C4-2B (cell line): ENCODE results near the gene NEDD4L.

ENCODE experiments used
- H3K27ac ChIP-seq: fragments of 450-650 bp; 2 replicates; pipeline ENCODE4 v1.5.1; 2017
- ZFX ChIP-seq: fragments of 450-650 bp; IDR thresholded peaks from 2 replicates; pipeline ENCODE4 v1.6.1; 2017
- TF ChIP-seq, protein P1 (sequence below): fragments of 450-650 bp; conservative IDR thresholded peaks from 2 replicates; pipeline ENCODE4 v1.5.1; 2017; ENCODE audit warnings: mild to moderate bottlenecking

NEDD4L gene

GRCh38 chr18:58359218-58359617 is 315.2 kb downstream of the NEDD4L start:
- H3K27ac ChIP-seq, result peak overlapping the region; percentile 57
- no peak for TF ChIP-seq ZFX
- TF ChIP-seq, protein P1, sequence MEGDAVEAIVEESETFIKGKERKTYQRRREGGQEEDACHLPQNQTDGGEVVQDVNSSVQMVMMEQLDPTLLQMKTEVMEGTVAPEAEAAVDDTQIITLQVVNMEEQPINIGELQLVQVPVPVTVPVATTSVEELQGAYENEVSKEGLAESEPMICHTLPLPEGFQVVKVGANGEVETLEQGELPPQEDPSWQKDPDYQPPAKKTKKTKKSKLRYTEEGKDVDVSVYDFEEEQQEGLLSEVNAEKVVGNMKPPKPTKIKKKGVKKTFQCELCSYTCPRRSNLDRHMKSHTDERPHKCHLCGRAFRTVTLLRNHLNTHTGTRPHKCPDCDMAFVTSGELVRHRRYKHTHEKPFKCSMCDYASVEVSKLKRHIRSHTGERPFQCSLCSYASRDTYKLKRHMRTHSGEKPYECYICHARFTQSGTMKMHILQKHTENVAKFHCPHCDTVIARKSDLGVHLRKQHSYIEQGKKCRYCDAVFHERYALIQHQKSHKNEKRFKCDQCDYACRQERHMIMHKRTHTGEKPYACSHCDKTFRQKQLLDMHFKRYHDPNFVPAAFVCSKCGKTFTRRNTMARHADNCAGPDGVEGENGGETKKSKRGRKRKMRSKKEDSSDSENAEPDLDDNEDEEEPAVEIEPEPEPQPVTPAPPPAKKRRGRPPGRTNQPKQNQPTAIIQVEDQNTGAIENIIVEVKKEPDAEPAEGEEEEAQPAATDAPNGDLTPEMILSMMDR, result no peak

DNA sequence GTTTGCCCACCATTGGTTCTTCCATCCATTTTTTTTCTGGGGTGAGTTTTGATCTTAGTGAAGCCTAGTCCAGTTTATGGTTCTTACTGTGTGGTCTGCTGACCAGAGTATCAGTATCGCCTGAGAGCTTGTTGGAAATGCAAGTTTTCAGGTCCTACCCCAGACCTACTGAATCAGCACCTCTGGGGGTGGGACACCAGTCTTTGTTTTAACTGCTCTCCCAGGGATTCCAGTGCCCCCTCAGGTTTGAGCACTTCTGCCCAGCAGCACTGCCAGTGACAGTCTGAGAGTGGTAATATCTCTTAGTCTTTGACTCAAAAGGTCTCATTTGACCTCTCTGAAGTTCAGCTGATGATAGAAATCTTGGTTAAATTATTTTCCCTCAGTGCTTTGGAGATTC is 315.6 kb downstream of the NEDD4L start:
- TF ChIP-seq, protein P1, result no peak
- no peak for TF ChIP-seq ZFX
- peak overlapping the region; percentile 57 for H3K27ac ChIP-seq

DNA sequence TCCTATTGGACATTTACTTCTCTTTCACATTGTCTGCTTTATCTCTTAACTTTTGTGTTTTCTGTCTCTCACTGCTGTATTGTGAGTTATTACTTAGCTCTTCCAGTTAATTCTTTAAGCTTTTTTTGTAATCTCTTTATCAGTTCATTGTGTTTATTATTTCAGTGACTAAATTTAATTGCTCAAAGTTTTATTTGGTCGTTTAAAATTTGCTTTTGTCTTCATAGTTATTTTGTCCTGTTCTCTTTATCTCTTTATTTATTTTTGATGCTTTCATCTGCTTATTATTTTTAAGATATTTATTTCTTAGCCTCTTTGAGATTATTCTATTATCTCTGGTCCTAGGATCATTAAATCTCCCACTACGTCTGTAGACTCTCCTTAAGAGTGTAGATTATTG is 316.3 kb downstream of the NEDD4L start:
- TF ChIP-seq, protein P1, result no peak
- no peak for TF ChIP-seq ZFX
- H3K27ac ChIP-seq, result no peak overlapping the region; the same call in 1 of the 2 replicates

- H3K27ac ChIP-seq, result peak overlapping the region; percentile 65
- TF ChIP-seq ZFX, result no peak
- TF ChIP-seq, protein P1, result no peak
Observed at GRCh38 chr18:58361212-58361611, 317.2 kb downstream of the NEDD4L start.

GRCh38 chr18:58362027-58362575 is 318.1 kb downstream of the NEDD4L start:
- peak overlapping the region; percentile 65; the same call in 1 of the 2 replicates for H3K27ac ChIP-seq
- TF ChIP-seq ZFX, result no peak
- TF ChIP-seq, protein P1, result no peak

GRCh38 chr18:58362829-58363271 is 318.8 kb downstream of the NEDD4L start:
- TF ChIP-seq ZFX, result no peak
- TF ChIP-seq, protein P1, result no peak
- no peak overlapping the region for H3K27ac ChIP-seq

DNA sequence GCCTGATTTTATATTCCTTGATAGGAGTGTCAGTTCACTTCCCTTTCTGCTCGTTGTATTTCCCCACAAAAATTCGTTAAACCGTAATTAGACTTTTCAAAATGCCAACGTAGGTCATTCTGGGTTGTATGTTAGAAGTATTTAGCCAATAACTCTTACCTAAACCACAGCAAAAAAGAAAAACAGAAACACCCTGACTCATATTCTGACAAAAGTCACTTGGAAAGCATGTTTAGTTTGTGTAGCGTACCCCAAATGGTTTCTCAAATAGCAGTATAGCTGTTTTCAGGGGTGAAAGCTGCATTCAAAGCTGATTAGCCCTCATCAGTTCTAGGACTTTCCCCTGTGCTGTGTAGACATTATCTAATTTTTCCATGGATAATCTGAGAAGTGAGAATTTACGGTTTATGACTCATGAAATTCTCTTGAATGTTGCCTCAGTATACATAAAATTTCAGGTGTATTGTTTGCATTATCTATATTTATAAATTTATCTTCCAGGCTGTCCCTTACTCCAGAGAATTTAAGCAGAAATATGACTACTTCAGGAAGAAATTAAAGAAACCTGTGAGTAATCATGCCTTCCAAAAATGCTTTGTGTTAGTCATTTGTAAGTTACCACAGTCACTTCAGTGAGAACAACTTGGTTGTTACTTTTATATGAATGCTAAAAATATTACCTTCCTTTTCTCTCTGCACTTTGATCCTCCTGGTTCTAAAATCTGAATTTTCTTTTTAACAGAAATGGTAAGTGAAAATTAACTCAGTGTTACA is 319.9 kb downstream of the NEDD4L start:
- no peak overlapping the region for H3K27ac ChIP-seq

More for the DNA sequence above, 319.9 kb downstream of the NEDD4L start:
- no peak for TF ChIP-seq ZFX
- TF ChIP-seq, protein P1, result no peak
